Activated CD8-positive, alpha-beta T cell treated with anti-CD3 and anti-CD28 coated beads for 36 hours (primary cell): ENCODE data around the gene CASD1. TPM values are rescaled to one million over a fixed set of nuclear protein-coding genes. Genes with fewer than 3 reads are reported as not detected.

Source experiments
- ATAC-seq: fragments of 200-7000 bp; cut with Tn5 transposase; one replicate; pipeline ENCODE4 v1.10.0; 2021; ENCODE audit warnings: mild to moderate bottlenecking, moderate library complexity
- CTCF ChIA-PET: fragments of 350-600 bp; sonication (Branson Sonifier 250); formaldehyde crosslinking; loops from one replicate; lab custom pipeline; 2021; ENCODE audit warnings: antibody characterized with exemption; lab: Charles Lee
- POLR2A ChIA-PET: fragments of 350-600 bp; sonication (Branson Sonifier 250); formaldehyde crosslinking; loops from one replicate; lab custom pipeline; 2021; ENCODE audit warnings: antibody characterized with exemption; lab: Charles Lee
- DNase-seq: peaks from one replicate; pipeline ENCODE4 v3.0.0-alpha.2; 2020
- H3K27ac Mint-ChIP-seq: one replicate; pipeline ENCODE4 v1.8.0; 2021; ENCODE audit warnings: mild to moderate bottlenecking, mixed read lengths
- H3K27me3 Mint-ChIP-seq: one replicate; pipeline ENCODE4 v1.8.0; 2021; ENCODE audit warnings: mixed read lengths
- H3K36me3 Mint-ChIP-seq: one replicate; pipeline ENCODE4 v1.8.0; 2021; ENCODE audit warnings: low read depth, mixed read lengths
- H3K4me1 Mint-ChIP-seq: one replicate; pipeline ENCODE4 v1.8.0; 2021; ENCODE audit warnings: low read depth, mixed read lengths
- H3K4me3 Mint-ChIP-seq: one replicate; pipeline ENCODE4 v1.8.0; 2021; ENCODE audit warnings: mild to moderate bottlenecking, moderate library complexity, mixed read lengths
- H3K9me3 Mint-ChIP-seq: one replicate; pipeline ENCODE4 v1.8.0; 2021; ENCODE audit warnings: mixed read lengths
- intact Hi-C: fragments of 100-400 bp; cut with micrococcal nuclease; formaldehyde crosslinking; loops from one replicate; pipeline ENCODE4 v1.10.0; 2022
- total RNA-seq, 2 experiments: library from RNA; stranded (reverse); gene quantifications; one replicate each; pipeline ENCODE4 v1.2.3, GENCODE V29; 2021
- TF ChIP-seq, protein P1 (sequence below): fragments of 200-600 bp; IDR thresholded peaks from one replicate; pipeline ENCODE4 v1.8.0; 2022; ENCODE audit warnings: antibody characterized with exemption, mild to moderate bottlenecking

The CASD1 gene
- total RNA-seq, 2 experiments from 2014 or later, result 12.9 to 17.0 TPM

DNA sequence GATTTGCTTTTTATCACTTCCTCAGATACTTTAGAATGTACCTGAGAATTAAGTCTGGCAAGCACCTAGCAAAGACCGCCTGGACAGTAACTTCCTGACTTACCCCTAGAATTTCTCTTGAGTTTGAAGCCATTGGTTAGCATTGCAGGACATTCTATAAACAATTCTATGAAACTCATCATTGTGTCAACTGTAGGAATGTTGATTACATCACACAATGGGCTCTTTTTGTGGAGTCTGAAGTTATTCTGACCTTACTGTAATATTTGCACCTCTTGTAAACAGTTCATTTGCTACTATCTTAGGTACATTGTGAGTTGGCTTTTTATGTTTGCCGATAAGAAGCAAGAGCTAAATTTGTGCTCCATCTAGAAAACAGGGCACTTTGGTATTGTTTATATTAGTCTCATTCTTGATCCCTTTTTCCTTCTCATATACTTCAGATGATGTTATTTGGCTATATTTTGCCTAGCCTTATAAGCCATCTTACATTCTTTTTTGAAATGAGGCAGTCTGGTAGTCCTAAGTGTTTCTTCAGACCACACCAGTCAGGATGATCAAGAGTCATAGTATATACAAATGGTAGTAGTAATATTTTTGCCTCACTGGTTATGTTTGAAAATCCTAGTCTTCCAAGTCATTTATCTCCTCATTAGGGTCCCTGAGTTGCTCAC is 52.4 kb downstream of the CASD1 start:
- intact Hi-C loops, result no loop called here
- DNase-seq, result no peak
- H3K27ac Mint-ChIP-seq, result no peak overlapping the region

GRCh38 chr7:94562525-94562924 is 52.9 kb downstream of the CASD1 start:
- ATAC-seq (no peak), DNase-seq (no peak)
- H3K27me3 Mint-ChIP-seq, result no peaks in the 10 kb centered on the region
- H3K36me3 Mint-ChIP-seq, result peaks cover 5% of the 10 kb centered on the region
- TF ChIP-seq, protein P1, sequence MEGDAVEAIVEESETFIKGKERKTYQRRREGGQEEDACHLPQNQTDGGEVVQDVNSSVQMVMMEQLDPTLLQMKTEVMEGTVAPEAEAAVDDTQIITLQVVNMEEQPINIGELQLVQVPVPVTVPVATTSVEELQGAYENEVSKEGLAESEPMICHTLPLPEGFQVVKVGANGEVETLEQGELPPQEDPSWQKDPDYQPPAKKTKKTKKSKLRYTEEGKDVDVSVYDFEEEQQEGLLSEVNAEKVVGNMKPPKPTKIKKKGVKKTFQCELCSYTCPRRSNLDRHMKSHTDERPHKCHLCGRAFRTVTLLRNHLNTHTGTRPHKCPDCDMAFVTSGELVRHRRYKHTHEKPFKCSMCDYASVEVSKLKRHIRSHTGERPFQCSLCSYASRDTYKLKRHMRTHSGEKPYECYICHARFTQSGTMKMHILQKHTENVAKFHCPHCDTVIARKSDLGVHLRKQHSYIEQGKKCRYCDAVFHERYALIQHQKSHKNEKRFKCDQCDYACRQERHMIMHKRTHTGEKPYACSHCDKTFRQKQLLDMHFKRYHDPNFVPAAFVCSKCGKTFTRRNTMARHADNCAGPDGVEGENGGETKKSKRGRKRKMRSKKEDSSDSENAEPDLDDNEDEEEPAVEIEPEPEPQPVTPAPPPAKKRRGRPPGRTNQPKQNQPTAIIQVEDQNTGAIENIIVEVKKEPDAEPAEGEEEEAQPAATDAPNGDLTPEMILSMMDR, result no peak
- no peaks in the 10 kb centered on the region for H3K9me3 Mint-ChIP-seq
- no peak overlapping the region for H3K27ac Mint-ChIP-seq
- H3K4me1 Mint-ChIP-seq, result no peaks in the 10 kb centered on the region
- intact Hi-C loops, result no loop called here
- ChIA-PET POLR2A (no interaction called here), CTCF (no interaction called here)
- no peak overlapping the region for H3K4me3 Mint-ChIP-seq

More for the DNA sequence above, 52.4 kb downstream of the CASD1 start:
- Mint-ChIP-seq H3K36me3 (peaks cover 8% of the 10 kb centered on the region), H3K4me1 (no peaks in the 10 kb centered on the region), H3K27me3 (no peaks in the 10 kb centered on the region), H3K9me3 (no peaks in the 10 kb centered on the region), H3K4me3 (no peak overlapping the region)
- no peak for ATAC-seq
- ChIA-PET CTCF (no interaction called here), POLR2A (no interaction called here)
- TF ChIP-seq, protein P1, result no peak

DNA sequence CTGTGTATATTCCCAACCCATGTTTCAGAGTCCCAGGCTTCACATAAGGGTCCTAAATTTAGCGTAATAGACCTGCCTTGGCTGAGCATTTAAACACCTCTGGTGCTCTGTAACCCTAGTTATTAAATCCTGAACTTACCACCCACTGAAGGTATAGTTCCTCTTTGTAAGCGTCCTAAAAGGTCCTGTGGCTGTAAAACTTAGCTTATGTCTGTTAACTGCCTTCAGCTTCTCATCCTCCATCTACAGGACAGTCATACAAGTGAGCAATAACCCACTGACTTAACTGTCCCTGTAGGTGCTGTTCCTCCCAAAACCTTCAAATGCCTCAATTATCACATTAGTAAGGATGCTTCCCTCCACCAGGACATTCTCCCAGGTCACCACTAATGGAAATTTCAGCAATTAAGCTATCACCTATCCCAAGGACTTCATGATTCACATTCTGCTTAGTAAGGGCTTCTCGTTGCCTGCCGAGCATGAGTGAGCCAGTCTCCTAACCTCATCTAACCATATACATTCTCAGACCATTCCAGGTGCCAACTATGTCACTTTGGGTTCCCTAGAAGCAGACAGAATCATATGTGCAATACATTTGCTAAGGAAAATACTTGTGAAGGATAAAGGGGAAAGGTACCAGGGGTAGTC is 55.8 kb downstream of the CASD1 start:
- DNase-seq (no peak), ATAC-seq (no peak)
- no peak overlapping the region for H3K4me3 Mint-ChIP-seq
- no peak overlapping the region for H3K27ac Mint-ChIP-seq
- TF ChIP-seq, protein P1, result no peak
- peaks cover 1% of the 10 kb centered on the region for H3K9me3 Mint-ChIP-seq
- POLR2A ChIA-PET, result no interaction called here
- no peaks in the 10 kb centered on the region for H3K4me1 Mint-ChIP-seq
- CTCF ChIA-PET, result no interaction called here
- peaks cover 12% of the 10 kb centered on the region for H3K36me3 Mint-ChIP-seq
- H3K27me3 Mint-ChIP-seq, result no peaks in the 10 kb centered on the region
- intact Hi-C loops, result no loop called here

DNA sequence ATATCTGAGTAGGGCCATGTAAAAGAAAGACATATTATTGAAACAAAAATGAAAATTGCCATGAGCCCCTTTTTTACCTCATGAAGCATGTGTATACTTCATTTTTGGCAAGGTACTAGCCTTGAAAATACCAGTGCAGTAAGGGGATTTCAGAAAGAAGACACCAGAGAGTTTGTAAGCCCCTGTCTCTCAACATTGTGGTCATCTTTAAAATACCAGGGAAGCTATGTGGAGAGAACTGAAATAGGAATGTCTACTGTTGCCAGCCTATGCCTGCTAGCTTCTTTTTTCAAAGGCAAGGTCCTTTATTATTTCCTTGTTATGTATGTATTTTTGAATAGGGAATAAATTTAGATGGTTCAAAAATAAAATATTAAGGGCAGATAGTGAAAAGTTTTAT is 57.8 kb downstream of the CASD1 start:
- ChIA-PET POLR2A (no interaction called here), CTCF (no interaction called here)
- Mint-ChIP-seq H3K27ac (no peak overlapping the region), H3K36me3 (peaks cover 26% of the 10 kb centered on the region), H3K9me3 (peaks cover 3% of the 10 kb centered on the region), H3K4me3 (no peak overlapping the region), H3K27me3 (no peaks in the 10 kb centered on the region), H3K4me1 (no peaks in the 10 kb centered on the region)
- TF ChIP-seq, protein P1, result no peak
- no peak for ATAC-seq
- intact Hi-C loops, result no loop called here
- no peak for DNase-seq

DNA sequence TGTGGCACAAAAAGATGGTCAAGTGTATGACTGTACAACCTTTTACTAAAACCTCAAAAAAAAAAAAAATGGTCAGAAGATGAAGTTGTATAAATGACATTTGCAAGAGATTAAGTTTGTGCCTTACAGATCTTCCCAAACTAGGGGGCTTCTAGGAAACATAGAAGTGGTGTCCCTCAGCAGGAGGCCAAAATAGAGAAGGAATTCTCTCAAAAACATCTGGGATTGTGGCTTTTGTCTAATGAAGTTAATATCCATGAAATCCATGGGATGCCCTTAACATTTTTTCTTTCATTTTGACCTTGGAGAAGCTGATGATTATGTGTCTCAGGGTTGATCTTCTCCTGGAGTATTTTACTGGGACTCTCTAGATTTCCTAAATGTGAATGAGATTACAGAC is 62.2 kb downstream of the CASD1 start:
- no peaks in the 10 kb centered on the region for H3K27me3 Mint-ChIP-seq

More for the DNA sequence above, 62.2 kb downstream of the CASD1 start:
- no peak overlapping the region for H3K27ac Mint-ChIP-seq
- DNase-seq (no peak), ATAC-seq (no peak)
- intact Hi-C loops, result no loop called here
- H3K4me3 Mint-ChIP-seq, result no peak overlapping the region
- TF ChIP-seq, protein P1, result no peak
- H3K9me3 Mint-ChIP-seq, result peaks cover 27% of the 10 kb centered on the region
- H3K36me3 Mint-ChIP-seq, result peaks cover 65% of the 10 kb centered on the region
- ChIA-PET POLR2A (no interaction called here), CTCF (interaction anchor here (1.5 kb wide), 1 partner anchor 905 kb away, joined by 3 read pairs; no protein-coding TSS in a partner anchor)
- no peaks in the 10 kb centered on the region for H3K4me1 Mint-ChIP-seq
